ENCODE results near the gene KAZN.

Gene KAZN

DNA sequence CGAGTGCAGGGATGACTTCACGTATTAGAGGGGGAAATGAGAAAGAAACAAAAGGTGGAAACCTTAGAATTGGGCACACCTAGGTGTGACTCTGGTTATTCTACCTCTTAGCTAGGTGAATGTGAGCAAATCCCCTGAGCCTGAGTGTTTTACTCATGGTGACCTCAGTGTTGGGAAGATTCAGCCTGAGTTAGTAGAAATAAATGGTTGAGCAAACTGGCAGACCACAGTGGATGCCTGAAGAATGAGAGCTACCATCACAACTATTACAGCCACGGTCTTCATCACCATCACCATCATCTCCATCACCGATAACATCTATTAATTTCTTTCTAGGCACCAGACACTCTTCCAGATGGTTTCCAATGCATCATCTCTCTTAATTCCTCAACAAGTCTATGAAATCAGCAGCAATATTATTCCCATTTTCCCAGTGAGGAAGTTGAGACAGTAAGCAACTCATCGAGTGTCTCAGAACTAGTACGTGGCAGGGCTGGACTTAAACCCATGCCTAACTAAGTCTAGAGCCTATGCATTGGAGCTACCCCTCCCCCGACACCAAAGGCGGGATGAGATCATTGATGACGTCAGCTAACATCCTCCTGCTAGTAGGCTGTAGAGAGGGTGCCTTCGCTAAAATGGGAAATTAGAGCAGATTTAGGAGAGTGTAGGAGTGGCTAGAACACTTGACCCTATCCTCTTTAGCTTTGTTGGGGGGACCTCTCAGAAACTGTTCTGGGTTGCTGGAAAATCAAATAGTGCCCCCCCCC, 7.9 kb upstream of the KAZN start:
- DNase-seq, result no peak

- no peak for DNase-seq
These were observed 6.9 kb upstream of the KAZN start for GRCh38 chr1:14591600-14591999.

DNA sequence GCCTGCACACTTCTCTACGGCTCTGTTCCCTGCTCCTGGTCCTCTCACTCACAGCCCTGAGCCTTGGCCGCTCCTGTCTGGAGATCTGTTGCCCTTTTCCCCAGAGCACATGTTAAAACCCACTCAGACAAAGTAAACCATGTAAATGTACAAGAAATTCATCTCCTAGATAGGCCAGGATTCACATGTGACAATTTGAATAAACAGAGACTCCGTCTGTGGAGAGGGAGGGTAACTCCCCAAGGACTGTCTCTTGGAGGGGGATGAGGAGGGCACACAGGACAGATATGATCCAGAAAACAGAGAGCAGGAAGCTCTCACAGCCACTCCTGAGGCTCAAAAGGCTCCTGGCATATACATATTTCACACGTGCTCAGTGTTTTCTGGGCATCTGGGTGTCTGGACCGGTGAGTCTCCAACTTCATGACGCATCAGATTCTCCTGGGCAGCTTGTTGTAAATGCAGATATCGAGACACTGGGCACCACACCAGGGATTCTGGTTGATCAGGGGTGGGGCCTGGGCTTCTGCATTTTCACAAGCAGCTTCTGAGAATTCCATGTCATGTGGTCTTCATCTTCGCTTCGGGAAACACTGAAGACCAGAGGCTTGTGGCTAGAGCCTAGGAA, 6.4 kb upstream of the KAZN start:
- no peak for DNase-seq

DNA sequence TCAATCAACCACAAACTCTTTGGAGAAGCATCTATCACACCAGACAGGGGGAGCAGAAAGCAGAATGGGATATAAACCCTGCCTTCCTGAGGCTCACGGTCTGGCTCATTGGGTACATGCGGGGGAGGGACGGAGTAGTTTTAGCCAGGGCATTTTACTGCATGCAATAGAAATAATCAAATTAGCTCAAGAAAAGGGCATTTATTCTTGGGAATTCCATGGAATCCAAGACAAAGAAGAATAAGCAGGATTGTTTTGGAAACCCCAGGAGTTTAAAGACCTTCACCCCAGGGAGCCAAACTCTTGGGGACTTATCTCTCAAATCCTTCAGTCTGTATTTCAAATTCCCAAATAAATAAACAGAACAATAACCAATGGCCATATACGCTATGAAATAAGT, 5.2 kb upstream of the KAZN start:
- DNase-seq, result no peak

DNA sequence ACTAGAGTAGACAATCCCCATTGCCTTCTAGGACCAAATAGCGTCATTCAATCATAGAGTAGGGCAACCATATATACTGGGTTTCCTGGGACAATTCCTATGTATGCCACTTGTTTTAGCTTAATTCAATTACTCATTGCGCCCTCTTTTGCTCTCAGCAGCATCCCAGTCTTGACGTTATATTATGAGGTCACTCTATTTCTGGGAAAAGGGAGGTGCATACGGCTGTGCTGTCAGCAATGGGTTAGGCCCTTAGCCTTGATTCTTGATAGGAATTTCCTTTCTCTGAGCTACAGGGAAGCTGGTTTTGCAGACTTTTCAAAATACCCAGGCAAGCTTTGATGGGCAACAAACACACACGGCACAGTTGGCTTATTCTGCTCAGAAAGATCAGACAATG, 4.4 kb upstream of the KAZN start:
- no peak for DNase-seq

DNA sequence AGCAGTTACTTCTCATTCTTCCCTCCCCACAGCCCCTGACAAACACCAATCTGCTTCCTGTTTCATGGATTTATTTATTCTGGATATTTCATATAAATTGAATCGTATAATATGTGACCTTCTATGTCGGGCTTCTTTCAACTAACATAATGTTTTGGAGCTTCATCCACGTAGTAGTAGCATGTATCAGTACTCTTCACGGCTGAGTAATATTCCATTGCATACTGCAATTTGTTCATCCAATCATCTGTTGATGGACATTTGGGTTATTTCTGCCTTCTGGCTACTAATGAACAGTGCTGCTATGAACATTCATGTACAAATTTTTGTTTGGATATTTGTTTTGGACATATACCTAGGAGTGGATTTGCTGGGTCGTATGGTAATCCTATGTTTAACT, 1.9 kb upstream of the KAZN start:
- DNase-seq, result no peak

DNA sequence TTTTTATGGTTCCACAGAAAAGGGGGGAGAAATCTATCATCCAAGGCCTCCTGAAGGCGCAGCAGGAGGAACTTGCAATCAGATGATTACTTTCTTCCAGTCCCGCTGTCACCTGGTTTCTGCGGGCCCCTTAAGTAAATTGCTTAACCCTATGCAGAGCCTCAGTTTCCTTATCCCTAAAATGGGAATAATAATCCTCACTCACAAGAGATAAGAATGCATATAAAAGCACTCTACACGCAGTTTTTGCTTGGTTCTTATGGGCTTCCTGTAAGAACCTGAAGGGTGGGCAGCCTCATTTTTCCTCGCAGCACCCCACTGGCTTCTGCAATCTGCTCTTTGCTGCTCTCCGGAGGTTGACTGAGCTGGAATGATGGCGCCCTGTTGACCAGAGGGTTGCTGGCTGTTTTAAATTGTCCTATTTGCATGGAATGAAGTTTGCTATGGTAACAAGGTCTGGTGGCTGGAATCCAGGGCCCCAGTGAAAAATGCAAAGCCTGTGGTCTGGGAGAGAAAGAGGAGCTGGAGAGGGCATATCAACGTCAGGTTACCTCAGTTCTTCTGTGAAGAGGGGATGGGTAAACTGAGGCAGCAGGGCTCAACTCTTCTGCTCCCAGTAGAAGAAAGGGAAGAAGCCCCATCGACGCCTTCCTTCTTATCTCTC, 1.0 kb upstream of the KAZN start:
- no peak for DNase-seq

DNA sequence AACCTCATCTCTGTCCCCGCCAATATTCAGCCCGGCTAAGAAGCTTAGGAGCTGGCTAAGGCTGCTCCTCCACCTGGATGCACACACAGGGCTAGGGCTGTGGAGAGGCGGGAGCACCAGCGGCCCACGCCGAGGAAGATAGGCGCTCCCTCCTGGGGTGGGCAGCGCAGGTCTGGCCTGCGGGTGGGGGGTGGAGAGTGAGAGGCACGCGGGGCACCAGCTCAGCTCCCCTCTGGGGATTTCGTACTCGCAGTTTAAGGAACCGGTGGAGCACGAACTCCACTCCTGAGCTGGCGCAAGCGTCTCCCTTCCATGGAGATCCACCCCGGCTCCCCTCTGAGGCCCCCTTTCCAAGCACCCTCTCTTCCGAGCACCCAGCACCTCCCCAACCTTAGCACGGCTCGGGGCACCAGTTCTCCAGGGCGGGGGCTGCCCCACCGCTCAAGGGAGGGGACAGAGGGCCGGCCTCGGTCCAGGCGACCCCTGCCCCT, 433 bp upstream of the KAZN start:
- DNase-seq, result no peak

- DNase-seq, result no peak
These were observed 802 bp downstream of the KAZN start for GRCh38 chr1:14599183-14599791.

DNA sequence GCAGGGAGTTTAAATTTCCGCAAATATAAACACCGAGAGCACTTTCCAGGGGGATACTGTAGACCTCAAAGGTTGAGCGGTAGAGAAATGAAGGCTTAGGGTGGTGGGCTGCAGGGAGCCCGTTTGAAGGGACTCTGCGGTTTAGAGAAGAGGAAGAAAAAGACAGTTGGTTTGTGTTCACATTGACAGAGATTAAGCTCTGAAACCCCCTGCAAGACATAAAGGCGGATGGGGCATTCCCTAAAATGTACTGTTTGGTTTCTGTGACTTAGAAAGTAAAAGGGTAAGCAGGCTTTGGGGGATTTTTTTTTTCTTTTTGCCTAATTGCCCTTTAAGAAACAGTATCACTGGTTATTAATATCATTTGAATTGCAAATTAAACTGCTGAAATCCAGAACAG, 1.3 kb downstream of the KAZN start:
- no peak for DNase-seq

DNA sequence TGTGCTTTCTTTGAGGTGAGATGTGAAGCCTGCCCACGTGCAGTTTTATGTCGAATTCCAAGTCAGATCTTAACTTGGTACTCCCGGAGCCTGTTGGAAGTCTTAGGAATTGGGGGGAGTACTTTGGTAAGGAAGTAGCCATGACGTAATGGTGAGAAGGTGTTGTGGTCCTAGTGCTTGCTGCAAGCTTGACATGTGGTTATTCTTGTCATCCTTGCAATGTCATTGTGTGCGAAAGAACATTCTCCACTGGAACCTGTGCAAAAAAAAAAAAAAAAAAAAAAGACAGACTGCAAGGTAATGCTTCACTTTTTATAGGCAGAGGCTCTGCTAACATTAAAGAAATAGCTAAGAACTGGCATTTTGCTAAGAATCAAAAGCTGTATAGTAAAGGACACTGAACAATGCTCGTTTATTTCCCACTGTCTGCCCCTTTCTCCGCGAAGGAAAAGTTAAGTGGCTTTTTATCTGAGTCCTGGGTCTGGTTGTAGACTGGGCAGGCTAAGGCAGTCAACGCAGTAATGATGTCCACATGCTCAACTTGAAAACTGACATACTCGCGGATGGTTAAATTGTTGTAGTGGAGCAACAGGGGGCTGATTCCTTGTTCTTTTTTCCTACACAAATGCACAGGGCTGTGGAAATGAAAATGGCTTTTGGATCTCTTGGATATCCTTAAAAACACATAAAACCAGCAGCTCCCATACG, 2.1 kb downstream of the KAZN start:
- DNase-seq, result no peak

DNA sequence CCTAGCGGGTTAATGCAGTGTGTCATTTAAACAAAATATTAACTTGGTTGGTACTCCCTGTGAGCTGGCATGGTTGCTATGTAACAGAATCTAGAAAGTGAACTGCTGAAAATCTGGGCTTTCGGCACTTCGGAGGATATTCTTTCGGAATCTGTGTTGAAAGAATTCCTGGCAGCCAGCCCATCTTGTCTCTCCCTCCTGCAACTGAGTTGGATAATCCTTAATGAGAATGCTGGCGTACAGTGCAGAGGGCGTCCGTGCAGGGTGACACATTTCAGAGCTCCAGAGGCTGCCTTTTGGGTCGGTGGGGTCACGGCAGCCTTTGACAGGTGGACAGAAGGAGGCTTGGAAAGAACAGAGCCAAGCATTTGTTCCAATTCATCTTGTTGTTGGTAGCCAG, 3.7 kb downstream of the KAZN start:
- DNase-seq, result no peak

DNA sequence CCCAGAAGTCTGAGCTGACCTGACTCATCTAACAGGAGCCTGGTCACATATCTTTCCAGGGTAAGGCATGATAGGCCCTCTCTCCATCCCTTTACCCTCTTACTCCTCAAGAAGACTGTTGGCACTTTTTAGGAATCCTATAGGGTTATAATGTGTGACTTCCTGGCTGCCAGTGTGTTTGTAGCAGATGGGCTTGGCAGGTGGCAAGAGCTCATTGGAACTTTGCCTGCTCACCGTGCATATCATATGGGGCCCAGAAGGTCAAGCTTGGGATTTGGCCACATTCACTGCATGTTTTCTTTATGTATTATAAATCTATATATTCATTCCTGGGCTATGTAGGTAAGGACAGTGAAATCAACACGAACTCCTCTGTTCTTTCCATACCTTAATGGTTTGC, 5.2 kb downstream of the KAZN start:
- no peak for DNase-seq

DNA sequence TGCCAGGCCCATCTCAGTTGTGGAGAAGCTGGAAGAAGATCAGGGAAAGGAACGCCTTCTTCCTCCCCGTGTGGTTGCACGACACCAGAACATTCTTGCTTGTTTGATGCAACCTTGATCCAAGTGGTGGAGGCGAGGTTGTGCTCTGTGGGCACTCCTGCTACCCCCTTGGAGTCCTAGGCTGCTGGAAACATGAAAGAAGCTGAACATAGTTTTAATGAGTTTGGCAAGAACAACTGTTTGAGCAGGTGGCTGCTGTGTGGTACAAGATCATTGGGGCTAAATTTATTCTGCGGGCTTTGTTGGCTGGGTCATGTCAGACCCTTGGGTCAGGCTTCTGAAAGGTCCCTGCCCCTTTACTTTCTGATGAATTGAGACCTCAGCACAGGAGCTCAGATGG, 5.9 kb downstream of the KAZN start:
- DNase-seq, result no peak

GRCh38 chr1:14605945-14606344, 7.5 kb downstream of the KAZN start:
- no peak for DNase-seq

- DNase-seq, result no peak
These were observed 8.1 kb downstream of the KAZN start for GRCh38 chr1:14606632-14607031.

GRCh38 chr1:14607295-14607694, 8.8 kb downstream of the KAZN start:
- no peak for DNase-seq

DNA sequence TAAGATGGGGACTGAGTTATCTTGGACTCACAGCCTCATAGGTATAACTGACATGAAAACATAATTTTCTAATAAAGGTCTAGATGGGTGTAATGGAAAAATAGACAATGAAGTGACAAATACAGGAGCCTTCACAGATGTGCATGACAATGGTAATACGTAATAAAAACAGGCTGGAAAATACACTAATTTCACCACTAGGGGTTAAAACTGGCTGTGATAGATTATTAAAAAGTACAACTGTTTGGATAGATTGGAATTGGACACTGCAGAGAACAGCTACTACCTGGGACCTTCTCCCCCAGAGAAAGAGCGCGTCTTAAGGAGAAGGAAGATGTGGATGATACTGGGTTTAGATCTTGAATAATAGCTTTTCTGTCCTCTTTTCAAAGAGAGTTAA, 9.8 kb downstream of the KAZN start:
- DNase-seq, result no peak

DNA sequence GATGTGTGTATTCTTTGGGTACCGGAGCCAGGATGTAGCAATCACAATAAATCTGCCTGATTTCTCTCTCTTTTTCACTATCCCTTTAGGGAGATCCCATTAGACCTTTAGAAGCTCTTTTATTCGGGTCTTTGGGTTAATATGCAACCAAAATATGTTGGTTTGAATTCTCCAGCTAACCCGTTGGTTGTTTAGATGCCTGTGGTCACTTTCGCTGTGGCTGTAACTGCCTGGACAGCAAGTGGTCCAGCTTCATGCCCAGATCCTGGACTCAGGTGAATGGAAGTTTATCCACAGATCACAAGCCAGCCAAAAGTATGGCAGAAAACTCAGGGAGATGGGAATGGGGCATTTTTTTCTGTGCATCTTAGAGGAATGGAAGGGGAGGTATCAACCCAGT, 12.3 kb downstream of the KAZN start:
- DNase-seq, result no peak

- no peak for DNase-seq
These were observed 13.3 kb downstream of the KAZN start for GRCh38 chr1:14611792-14612191.

DNA sequence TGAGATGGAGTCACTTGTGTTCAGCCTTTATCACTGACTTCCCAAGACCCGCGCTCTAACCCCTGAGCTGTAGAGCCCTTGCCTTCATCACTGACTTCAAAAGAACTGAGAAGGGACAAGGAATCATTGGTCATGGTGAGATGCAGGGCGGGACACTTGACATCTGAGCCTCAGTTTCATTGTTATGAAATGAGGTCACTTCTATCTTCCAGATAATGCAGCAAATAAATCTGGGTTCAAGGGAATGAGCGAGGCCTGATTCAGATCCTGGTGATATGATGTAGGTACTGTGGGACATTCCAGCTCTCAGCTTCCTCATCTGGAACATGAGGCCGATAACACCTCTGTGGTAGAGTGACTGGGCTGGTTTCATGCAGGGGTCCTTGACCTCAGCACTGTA, 13.8 kb downstream of the KAZN start:
- no peak for DNase-seq

- no peak for DNase-seq
These were observed 15.4 kb downstream of the KAZN start for GRCh38 chr1:14613926-14614325.

DNA sequence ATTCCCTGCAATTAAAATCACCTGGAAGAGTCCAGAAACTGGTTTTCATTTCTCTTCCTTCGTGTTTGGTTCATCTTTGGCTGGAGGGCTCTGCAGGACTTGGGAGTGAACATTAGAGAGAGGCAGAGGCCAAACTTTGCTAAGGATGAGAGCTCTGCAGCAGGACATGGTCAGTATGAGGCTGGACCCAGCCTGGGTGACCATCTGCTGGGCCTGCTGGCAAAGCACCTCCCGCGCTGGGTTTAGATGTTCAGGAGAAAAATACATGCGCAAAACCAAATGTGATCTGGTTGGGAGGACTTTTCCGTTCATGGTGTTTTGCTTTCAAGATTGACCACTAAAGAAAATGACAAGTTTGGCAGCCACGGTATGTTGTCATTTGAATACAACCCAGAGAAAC, 15.9 kb downstream of the KAZN start:
- DNase-seq, result no peak
